PC-9 (cell line): ENCODE data around the gene MRPL3. TPM values are rescaled to one million over a fixed set of nuclear protein-coding genes. Genes with fewer than 3 reads are reported as not detected.
A peak's percentile ranks its signal among the peaks of the same experiment; 100 is the strongest.

Source experiments
- BruUV-seq: library from RNA; stranded (reverse); fragments of 400-500 nt; replicated peaks from 2 replicates; lab custom pipeline; 2021; lab: Mats Ljungman, UMichigan
- CTCF ChIA-PET: fragments of 300-600 bp; sonication (Branson Sonifier 250); formaldehyde crosslinking; loops from one replicate; lab custom pipeline; 2022; ENCODE audit warnings: antibody characterized with exemption; lab: Charles Lee
- POLR2A ChIA-PET: fragments of 300-600 bp; sonication (Branson Sonifier 250); formaldehyde crosslinking; loops from one replicate; lab custom pipeline; 2022; ENCODE audit warnings: antibody characterized with exemption; ENCODE audit not compliant: unreplicated experiment; lab: Charles Lee
- DNase-seq, 2 experiments: peaks; one replicate each; pipeline versions ENCODE4 v3.0.0 to v3.0.0-alpha.2; 2015 to 2022; ENCODE audit warnings: mixed read lengths in 1 of 2
- H2AFZ ChIP-seq: fragments of 200-600 bp; sonication (generic); 2 replicates; pipeline ENCODE4 v1.8.1; 2017; ENCODE audit warnings: antibody characterized with exemption
- H3F3A ChIP-seq: fragments of 200-600 bp; sonication (generic); 2 replicates; pipeline ENCODE4 v1.8.1; 2017; ENCODE audit warnings: antibody characterized with exemption, mild to moderate bottlenecking, low read depth; ENCODE audit not compliant: insufficient read depth
- H3K27ac ChIP-seq: fragments of 200-600 bp; sonication (generic); 2 replicates; pipeline ENCODE4 v1.6.1; 2016; ENCODE audit warnings: mixed run types
- H3K27me3 ChIP-seq: fragments of 200-600 bp; sonication (generic); 2 replicates; pipeline ENCODE4 v1.6.1; 2016; ENCODE audit warnings: low read depth, mixed run types; ENCODE audit not compliant: insufficient read depth
- H3K36me3 ChIP-seq: fragments of 200-600 bp; sonication (generic); 2 replicates; pipeline ENCODE4 v1.6.1; 2016; ENCODE audit warnings: low read depth, mixed run types
- H3K4me1 ChIP-seq: fragments of 200-600 bp; sonication (generic); replicated peaks from 2 replicates; pipeline ENCODE4 v1.6.1; 2016; ENCODE audit warnings: mixed run types; ENCODE audit not compliant: insufficient read depth
- H3K4me2 ChIP-seq: fragments of 200-600 bp; sonication (generic); 2 replicates; pipeline ENCODE4 v1.6.1; 2017; ENCODE audit warnings: mixed run types
- H3K4me3 ChIP-seq: fragments of 200-600 bp; sonication (generic); 2 replicates; pipeline ENCODE4 v1.6.1; 2016; ENCODE audit warnings: mixed run types
- H3K79me2 ChIP-seq: fragments of 200-600 bp; sonication (generic); 2 replicates; pipeline ENCODE4 v1.6.1; 2017; ENCODE audit warnings: low read depth, mixed run types
- H3K9me2 ChIP-seq: fragments of 200-600 bp; sonication (generic); 2 replicates; pipeline ENCODE4 v1.8.1; 2017; ENCODE audit warnings: mild to moderate bottlenecking; ENCODE audit not compliant: insufficient read depth
- H3K9me3 ChIP-seq: fragments of 200-600 bp; sonication (generic); 2 replicates; pipeline ENCODE4 v1.8.1; 2016; ENCODE audit warnings: low read depth; ENCODE audit not compliant: insufficient read depth
- H4K20me1 ChIP-seq: fragments of 200-600 bp; sonication (generic); 2 replicates; pipeline ENCODE4 v1.8.1; 2017; ENCODE audit not compliant: insufficient read depth
- EZH2 ChIP-seq: fragments of 200-600 bp; sonication (generic); IDR thresholded peaks from 2 replicates; pipeline ENCODE4 v1.8.0; 2017; ENCODE audit warnings: antibody characterized with exemption, low read depth
- intact Hi-C: fragments of 100-400 bp; cut with micrococcal nuclease; formaldehyde crosslinking; loops from one replicate; pipeline ENCODE4 v1.10.0; 2022; ENCODE audit not compliant: unreplicated experiment
- total RNA-seq: library from RNA; stranded (reverse); gene quantifications from 2 replicates; pipeline ENCODE4 v1.2.3, GENCODE V29; 2021
- TF ChIP-seq, protein P1 (sequence below): fragments of 200-600 bp; sonication (generic); conservative IDR thresholded peaks from 2 replicates; pipeline ENCODE4 v1.6.1; 2017; ENCODE audit warnings: mixed run types, antibody characterized with exemption, mild to moderate bottlenecking, moderate library complexity

MRPL3 gene
- total RNA-seq, 1 experiment from 2014 or later = 109 TPM

DNA sequence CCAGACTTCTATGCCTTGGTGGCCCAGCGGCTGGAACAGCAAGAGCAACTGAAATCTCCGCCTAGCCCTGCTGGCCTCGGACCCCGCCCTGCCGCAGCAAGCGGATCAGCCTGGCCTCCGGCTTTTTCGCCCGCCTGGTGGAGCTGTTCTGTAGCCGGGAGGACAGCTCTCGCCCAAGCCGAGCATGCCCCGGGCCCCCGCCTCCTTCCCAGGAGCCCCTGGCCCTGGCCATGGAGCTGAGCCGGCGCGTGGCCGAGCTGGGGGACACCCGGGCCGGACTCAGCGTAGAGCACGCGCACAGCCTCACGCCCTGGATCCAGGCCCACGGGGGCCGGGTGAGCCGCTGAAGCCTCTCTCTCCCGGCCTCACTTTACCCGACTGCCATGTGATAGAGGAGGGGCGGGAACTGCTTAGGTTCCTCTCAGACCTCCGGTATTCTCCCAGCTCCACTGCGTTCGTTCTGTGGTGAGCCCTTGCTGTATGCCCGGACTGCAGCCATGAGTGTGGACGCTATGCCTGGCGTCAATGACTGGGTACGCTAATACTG lies 24.1 kb upstream of the MRPL3 start:
- Histone ChIP-seq H3K4me3 (peak overlapping the region; percentile 33; the same call in 1 of the 2 replicates), H3K4me2 (peak overlapping the region; percentile 61; the same call in 1 of the 2 replicates), H3K27ac (no peak overlapping the region), H4K20me1 (no peaks in the 10 kb centered on the region), H3K79me2 (no peaks in the 10 kb centered on the region), H3K4me1 (no peaks in the 10 kb centered on the region), H2AFZ (peak overlapping the region; percentile 48; the same call in 1 of the 2 replicates), H3K27me3 (no peaks in the 10 kb centered on the region), H3K9me3 (no peaks in the 10 kb centered on the region), H3K36me3 (no peaks in the 10 kb centered on the region), H3F3A (no peaks in the 10 kb centered on the region), H3K9me2 (no peaks in the 10 kb centered on the region)
- TF ChIP-seq, protein P1, sequence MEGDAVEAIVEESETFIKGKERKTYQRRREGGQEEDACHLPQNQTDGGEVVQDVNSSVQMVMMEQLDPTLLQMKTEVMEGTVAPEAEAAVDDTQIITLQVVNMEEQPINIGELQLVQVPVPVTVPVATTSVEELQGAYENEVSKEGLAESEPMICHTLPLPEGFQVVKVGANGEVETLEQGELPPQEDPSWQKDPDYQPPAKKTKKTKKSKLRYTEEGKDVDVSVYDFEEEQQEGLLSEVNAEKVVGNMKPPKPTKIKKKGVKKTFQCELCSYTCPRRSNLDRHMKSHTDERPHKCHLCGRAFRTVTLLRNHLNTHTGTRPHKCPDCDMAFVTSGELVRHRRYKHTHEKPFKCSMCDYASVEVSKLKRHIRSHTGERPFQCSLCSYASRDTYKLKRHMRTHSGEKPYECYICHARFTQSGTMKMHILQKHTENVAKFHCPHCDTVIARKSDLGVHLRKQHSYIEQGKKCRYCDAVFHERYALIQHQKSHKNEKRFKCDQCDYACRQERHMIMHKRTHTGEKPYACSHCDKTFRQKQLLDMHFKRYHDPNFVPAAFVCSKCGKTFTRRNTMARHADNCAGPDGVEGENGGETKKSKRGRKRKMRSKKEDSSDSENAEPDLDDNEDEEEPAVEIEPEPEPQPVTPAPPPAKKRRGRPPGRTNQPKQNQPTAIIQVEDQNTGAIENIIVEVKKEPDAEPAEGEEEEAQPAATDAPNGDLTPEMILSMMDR = 0 out of 2 replicates have a peak, but pooled peaks have one; percentile 28
- no peak for TF ChIP-seq EZH2
- ChIA-PET POLR2A (no interaction called here), CTCF (no interaction called here)
- DNase-seq = peak in 1 of 2 experiments; percentile 36
- BruUV-seq = no TSS peak
- intact Hi-C loops = no loop called here

DNA sequence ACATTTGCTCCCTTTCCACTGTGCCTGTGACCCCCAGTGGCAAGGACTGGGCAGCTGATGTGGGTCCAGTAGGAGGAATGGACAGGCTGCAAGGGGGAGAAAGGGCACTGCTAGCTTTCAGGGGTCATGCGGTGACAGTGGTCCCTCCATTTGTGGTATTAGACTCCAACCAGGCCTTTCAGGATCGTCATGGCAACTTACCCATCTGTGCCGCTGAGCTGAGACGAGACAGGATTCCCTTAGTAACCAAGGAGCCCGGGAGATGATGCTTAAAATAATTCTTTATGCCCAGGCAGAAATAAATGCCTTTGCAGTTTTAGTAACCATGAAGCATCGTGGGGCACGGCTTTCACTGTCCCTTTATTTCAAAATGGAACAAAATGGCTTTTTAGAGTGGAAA lies 15.9 kb upstream of the MRPL3 start:
- H3K27me3 ChIP-seq = no peaks in the 10 kb centered on the region
- no peak for DNase-seq
- no peak overlapping the region for H3K4me3 ChIP-seq
- no peak overlapping the region for H2AFZ ChIP-seq
- POLR2A ChIA-PET = no interaction called here
- BruUV-seq = no TSS peak
- H3K27ac ChIP-seq = no peak overlapping the region
- intact Hi-C loops = no loop called here
- no peaks in the 10 kb centered on the region for H4K20me1 ChIP-seq
- no peaks in the 10 kb centered on the region for H3F3A ChIP-seq
- no peaks in the 10 kb centered on the region for H3K4me1 ChIP-seq
- no peak for TF ChIP-seq EZH2
- TF ChIP-seq, protein P1 = no peak
- no peaks in the 10 kb centered on the region for H3K9me3 ChIP-seq
- H3K9me2 ChIP-seq = peaks cover 4% of the 10 kb centered on the region; the same call in 1 of the 2 replicates
- no peak overlapping the region for H3K4me2 ChIP-seq
- CTCF ChIA-PET = no interaction called here
- no peaks in the 10 kb centered on the region for H3K36me3 ChIP-seq
- no peaks in the 10 kb centered on the region for H3K79me2 ChIP-seq

DNA sequence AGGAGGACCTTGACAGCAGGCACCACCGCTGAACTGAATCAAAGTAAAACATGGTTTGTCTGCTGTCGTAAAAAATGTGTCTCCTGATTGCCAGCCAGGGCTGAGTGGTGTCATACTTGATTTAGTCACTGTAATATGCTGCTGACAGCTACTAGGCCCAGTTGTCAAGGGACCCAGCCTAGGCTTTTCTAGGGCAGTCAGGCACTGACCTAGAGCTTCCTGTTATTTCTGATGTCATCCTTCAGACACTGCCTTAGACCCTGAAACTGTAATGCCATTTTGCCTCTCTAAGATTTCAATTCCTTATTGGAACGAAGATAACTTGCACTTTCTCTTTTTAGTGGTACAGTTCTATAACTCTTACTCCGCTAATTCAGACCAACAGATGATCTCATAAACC lies 2.6 kb upstream of the MRPL3 start:
- no peak overlapping the region for H3K27ac ChIP-seq
- no peak overlapping the region for H3K4me2 ChIP-seq
- peaks cover 30% of the 10 kb centered on the region for H3K79me2 ChIP-seq
- no peak for DNase-seq
- intact Hi-C loops = no loop called here
- no peaks in the 10 kb centered on the region for H3K27me3 ChIP-seq
- peaks cover 9% of the 10 kb centered on the region; the same call in 1 of the 2 replicates for H3K36me3 ChIP-seq
- H3F3A ChIP-seq = no peaks in the 10 kb centered on the region
- H4K20me1 ChIP-seq = no peaks in the 10 kb centered on the region
- no peak overlapping the region for H3K4me3 ChIP-seq
- H3K4me1 ChIP-seq = peaks cover 19% of the 10 kb centered on the region
- H2AFZ ChIP-seq = no peak overlapping the region
- no peaks in the 10 kb centered on the region for H3K9me2 ChIP-seq
- TF ChIP-seq, protein P1 = no peak
- no peak for TF ChIP-seq EZH2
- ChIA-PET CTCF (no interaction called here), POLR2A (no interaction called here)
- BruUV-seq = no TSS peak
- no peaks in the 10 kb centered on the region for H3K9me3 ChIP-seq
